K562 (cell line): ENCODE data around the gene U2AF1L4. TPM values are rescaled to one million over a fixed set of nuclear protein-coding genes. Genes with fewer than 3 reads are reported as not detected.

Experiments
- ELF2 ChIP-seq: fragments of 250-450 bp; sonication (Bioruptor Pico); IDR thresholded peaks from 2 replicates; pipeline ENCODE4 v1.5.0; 2021; ENCODE audit warnings: mild to moderate bottlenecking
- ERF ChIP-seq: fragments of 450-650 bp; formaldehyde crosslinking; IDR thresholded peaks from 2 replicates; pipeline ENCODE4 v1.4.0; 2020; ENCODE audit warnings: mild to moderate bottlenecking, mixed read lengths
- FOS ChIP-seq: IDR thresholded peaks from 3 replicates; pipeline ENCODE4 v1.6.1; 2011; ENCODE audit not compliant: insufficient read length; ENCODE audit errors: extremely low read depth
- HMG20A ChIP-seq: fragments of 450-650 bp; formaldehyde crosslinking; conservative IDR thresholded peaks from 2 replicates; pipeline ENCODE4 v1.4.0; 2020; ENCODE audit warnings: mild to moderate bottlenecking, mixed read lengths
- IFI16 ChIP-seq: fragments of 250-450 bp; sonication (Bioruptor Pico); IDR thresholded peaks from 2 replicates; pipeline ENCODE4 v2.1.2; 2022; ENCODE audit warnings: mild to moderate bottlenecking, inconsistent platforms
- KLF1 ChIP-seq: fragments of 450-650 bp; IDR thresholded peaks from 2 replicates; pipeline ENCODE4 v1.6.1; 2016; ENCODE audit warnings: missing genetic modification characterization, missing compliant biosample characterization
- MYC ChIP-seq, 2 experiments: fragments of 250-450 bp in 1 of 2; sonication (Bioruptor Pico) in 1 of 2; IDR thresholded peaks; 2 replicates each; pipeline versions ENCODE4 v1.5.1 to v1.6.1; 2012 to 2021; ENCODE audit warnings: low read depth in 2 of 2, borderline replicate concordance in 1 of 2, improper control_type of control experiment in 1 of 2, low read length in 1 of 2, mild to moderate bottlenecking in 1 of 2, moderate library complexity in 1 of 2
- SUPT5H ChIP-seq: fragments of 450-650 bp; IDR thresholded peaks from 2 replicates; pipeline ENCODE4 v1.6.1; 2016
- TEAD4 ChIP-seq, 2 experiments: sonication (generic) in 1 of 2; formaldehyde crosslinking in 1 of 2; IDR thresholded peaks; 2 replicates each; pipeline versions ENCODE4 v1.6.1 to v1.8.0; 2012 to 2022; ENCODE audit warnings: borderline replicate concordance in 1 of 2, inconsistent platforms in 1 of 2, low read length in 1 of 2, mild to moderate bottlenecking in 1 of 2, missing genetic modification reagents in 1 of 2
- TRIM24 ChIP-seq, 2 experiments: fragments of 450-650 bp; IDR thresholded peaks; 2 replicates each; pipeline ENCODE4 v1.6.1; 2016
- XRCC3 ChIP-seq: fragments of 450-650 bp; IDR thresholded peaks from 2 replicates; pipeline ENCODE4 v1.6.1; 2017; ENCODE audit warnings: mild to moderate bottlenecking, moderate library complexity
- XRCC4 ChIP-seq: IDR thresholded peaks from one replicate; pipeline ENCODE4 v1.6.1; 2011; ENCODE audit not compliant: insufficient read depth, insufficient read length; ENCODE audit errors: extremely low read depth
- ZFP1 ChIP-seq: fragments of 450-650 bp; formaldehyde crosslinking; IDR thresholded peaks from 2 replicates; pipeline ENCODE4 v1.4.0; 2020; ENCODE audit warnings: mild to moderate bottlenecking, mixed read lengths
- ZNF121 ChIP-seq: sonication (generic); formaldehyde crosslinking; conservative IDR thresholded peaks from 2 replicates; pipeline ENCODE4 v1.8.0; 2022; ENCODE audit warnings: missing genetic modification reagents
- ZNF263 ChIP-seq: sonication (generic); formaldehyde crosslinking; IDR thresholded peaks from 2 replicates; pipeline ENCODE4 v1.8.0; 2022; ENCODE audit warnings: mild to moderate bottlenecking, missing genetic modification reagents, borderline replicate concordance
- ZNF408 ChIP-seq: fragments of 250-450 bp; sonication (Bioruptor Pico); IDR thresholded peaks from 2 replicates; pipeline ENCODE4 v1.4.0; 2020; ENCODE audit warnings: low read depth, mild to moderate bottlenecking, moderate library complexity
- polyA plus RNA-seq, 8 experiments: library from polyadenylated mRNA; depleted of rRNA in 4 of 8; stranded (reverse) in 5 of 8; unstranded in 3 of 8; fragments of >200 nt; fragmentation: Nextera tagmentation in 2 of 8; fragmentation: Illumina TruSeq in 1 of 8; extraction: Ambion mirVana in 2 of 8; extraction: Trizol in 1 of 8; gene quantifications; 2 replicates each; pipeline versions ENCODE4 v1.2.1 to v1.2.3, GENCODE V29; 2011 to 2014; ENCODE audit warnings: inconsistent platforms in 1 of 8, missing spikeins in 1 of 8
- total RNA-seq, 7 experiments: library from RNA; depleted of rRNA in 6 of 7; stranded (reverse); fragments of >200 nt in 6 of 7; fragmentation: Illumina TruSeq in 2 of 7; extraction: Trizol in 2 of 7; gene quantifications; 2 replicates each; pipeline versions ENCODE4 v1.2.1 to v1.2.3, GENCODE V29; 2011 to 2021; ENCODE audit warnings: low replicate concordance in 1 of 7
- TF ChIP-seq, protein P1 (sequence below), 2 experiments: fragments of 450-650 bp; conservative IDR thresholded peaks; 2 replicates each; pipeline ENCODE4 v1.6.1; 2017; ENCODE audit warnings: mild to moderate bottlenecking in 2 of 2, moderate library complexity in 2 of 2
- TF ChIP-seq, protein P2 (sequence below), 2 experiments: fragments of 450-650 bp in 1 of 2; sonication (generic) in 1 of 2; formaldehyde crosslinking in 1 of 2; IDR thresholded peaks in 1 of 2; conservative IDR thresholded peaks in 1 of 2; 2 replicates each; pipeline versions ENCODE4 v1.6.1 to v1.8.1; 2016 to 2023; ENCODE audit warnings: mild to moderate bottlenecking in 2 of 2, moderate library complexity in 2 of 2, inconsistent platforms in 1 of 2, missing genetic modification reagents in 1 of 2
- TF ChIP-seq, protein P3 (sequence below): fragments of 450-650 bp; IDR thresholded peaks from 2 replicates; pipeline ENCODE4 v1.6.1; 2016; ENCODE audit warnings: missing biosample characterization, missing genetic modification characterization

U2AF1L4 gene
- total and polyA plus RNA-seq, 9 of the 15 experiments (the other 6 are each of a cell fraction or from before 2014, with no cell fraction given): 8.4 to 19.5 (median 12.6) TPM

DNA sequence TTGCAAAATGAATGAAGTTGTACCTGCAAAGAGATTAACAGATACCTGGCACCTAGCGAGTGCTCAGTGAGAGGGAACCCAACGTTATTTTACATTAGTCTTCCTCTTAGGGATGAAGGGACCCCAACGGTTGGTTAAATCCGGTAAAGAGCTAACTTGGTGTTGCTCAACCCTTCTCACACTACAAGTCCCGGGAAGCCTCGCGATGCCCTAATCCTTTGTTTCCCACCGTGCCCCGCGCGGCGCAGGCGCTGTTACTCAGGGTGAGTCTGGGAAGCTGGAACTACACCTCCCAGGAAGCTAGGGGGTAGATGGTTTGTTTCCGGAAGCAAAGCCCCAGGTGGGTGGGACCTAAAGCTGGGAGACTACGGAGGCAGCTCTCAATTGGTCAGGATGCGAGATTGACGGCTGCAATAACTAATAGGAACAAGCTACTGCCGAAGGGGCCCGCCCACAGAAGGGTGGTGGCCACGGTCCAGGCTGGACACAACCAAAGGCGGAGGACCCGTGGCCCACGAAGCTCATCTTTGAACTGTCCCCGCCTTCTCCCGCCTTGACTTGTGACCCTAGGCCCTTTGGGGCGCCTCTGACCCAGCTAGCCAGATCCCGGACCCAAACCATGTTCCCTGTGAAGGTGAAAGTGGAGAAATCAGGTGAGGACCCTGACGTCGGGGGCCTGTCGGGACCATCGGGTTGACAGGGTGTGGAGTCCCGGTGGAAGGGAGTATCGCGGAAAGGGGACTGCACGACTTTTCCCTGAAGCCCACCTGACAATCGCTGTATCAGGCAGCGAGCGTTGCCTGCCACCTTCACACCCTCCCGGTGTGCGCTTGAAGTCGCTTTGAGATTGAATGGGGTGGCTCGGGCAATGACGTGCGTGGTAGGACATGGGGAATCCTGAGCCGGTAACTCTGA is 3.1 kb upstream of the U2AF1L4 start, which contains the start of gene LIN37 (continued):
- TF ChIP-seq, protein P1, sequence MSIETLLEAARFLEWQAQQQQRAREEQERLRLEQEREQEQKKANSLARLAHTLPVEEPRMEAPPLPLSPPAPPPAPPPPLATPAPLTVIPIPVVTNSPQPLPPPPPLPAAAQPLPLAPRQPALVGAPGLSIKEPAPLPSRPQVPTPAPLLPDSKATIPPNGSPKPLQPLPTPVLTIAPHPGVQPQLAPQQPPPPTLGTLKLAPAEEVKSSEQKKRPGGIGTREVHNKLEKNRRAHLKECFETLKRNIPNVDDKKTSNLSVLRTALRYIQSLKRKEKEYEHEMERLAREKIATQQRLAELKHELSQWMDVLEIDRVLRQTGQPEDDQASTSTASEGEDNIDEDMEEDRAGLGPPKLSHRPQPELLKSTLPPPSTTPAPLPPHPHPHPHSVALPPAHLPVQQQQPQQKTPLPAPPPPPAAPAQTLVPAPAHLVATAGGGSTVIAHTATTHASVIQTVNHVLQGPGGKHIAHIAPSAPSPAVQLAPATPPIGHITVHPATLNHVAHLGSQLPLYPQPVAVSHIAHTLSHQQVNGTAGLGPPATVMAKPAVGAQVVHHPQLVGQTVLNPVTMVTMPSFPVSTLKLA (conservative IDR thresholded peaks at IDR 0.05): peak; percentile 76 to 86
- no peak for TF ChIP-seq ZNF121 (CRISPR knock-in tag)
- TF ChIP-seq XRCC4: no peak
- no peak; the same call in 1 of the 2 replicates for TF ChIP-seq MYC (IDR thresholded peaks at IDR 0.05; ENCODE audit: low read depth, low read length)
- no peak for TF ChIP-seq MYC (CRISPR knock-in tag; IDR thresholded peaks at IDR 0.05; ENCODE audit: borderline replicate concordance, low read depth)
- TF ChIP-seq KLF1 (tag): peak; percentile 25; the same call in 1 of the 2 replicates
- no peak for TF ChIP-seq ZFP1 (CRISPR knock-in tag)
- 0 out of 2 replicates have a peak, but pooled peaks have one; percentile 4 for TF ChIP-seq TEAD4 (IDR thresholded peaks at IDR 0.05; ENCODE audit: low read length)
- TF ChIP-seq TEAD4 (CRISPR knock-in tag; IDR thresholded peaks at IDR 0.05; ENCODE audit: borderline replicate concordance): no peak
- TF ChIP-seq ELF2: 0 out of 2 replicates have a peak, but pooled peaks have one; percentile 63
- TF ChIP-seq XRCC3: no peak
- TF ChIP-seq, protein P2, sequence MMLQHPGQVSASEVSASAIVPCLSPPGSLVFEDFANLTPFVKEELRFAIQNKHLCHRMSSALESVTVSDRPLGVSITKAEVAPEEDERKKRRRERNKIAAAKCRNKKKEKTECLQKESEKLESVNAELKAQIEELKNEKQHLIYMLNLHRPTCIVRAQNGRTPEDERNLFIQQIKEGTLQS (IDR thresholded peaks at IDR 0.05): peak; percentile 45; the same call in 1 of the 2 replicates
- TF ChIP-seq, protein P2 (CRISPR knock-in tag; conservative IDR thresholded peaks at IDR 0.05): peak; percentile 49; the same call in 1 of the 2 replicates
- no peak for TF ChIP-seq ZNF408 (CRISPR knock-in tag)
- peak; percentile 77 for TF ChIP-seq SUPT5H
- no peak for TF ChIP-seq TRIM24 (IDR thresholded peaks at IDR 0.05)
- peak; percentile 96 for TF ChIP-seq FOS
- no peak for TF ChIP-seq ERF
- TF ChIP-seq, protein P3, sequence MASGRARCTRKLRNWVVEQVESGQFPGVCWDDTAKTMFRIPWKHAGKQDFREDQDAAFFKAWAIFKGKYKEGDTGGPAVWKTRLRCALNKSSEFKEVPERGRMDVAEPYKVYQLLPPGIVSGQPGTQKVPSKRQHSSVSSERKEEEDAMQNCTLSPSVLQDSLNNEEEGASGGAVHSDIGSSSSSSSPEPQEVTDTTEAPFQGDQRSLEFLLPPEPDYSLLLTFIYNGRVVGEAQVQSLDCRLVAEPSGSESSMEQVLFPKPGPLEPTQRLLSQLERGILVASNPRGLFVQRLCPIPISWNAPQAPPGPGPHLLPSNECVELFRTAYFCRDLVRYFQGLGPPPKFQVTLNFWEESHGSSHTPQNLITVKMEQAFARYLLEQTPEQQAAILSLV: peak; percentile 48; the same call in 1 of the 2 replicates
- TF ChIP-seq HMG20A: no peak
- no peak for TF ChIP-seq IFI16 (CRISPR knock-in tag)
- TF ChIP-seq ZNF263 (CRISPR knock-in tag): no peak
